NB4 (cell line): ENCODE measurements around the gene HCLS1.

Source experiments
- DNase-seq: peaks from one replicate; pipeline ENCODE4 v3.0.0; 2010; ENCODE audit warnings: low read depth
- H3K4me3 ChIP-seq: one replicate; pipeline ENCODE4 v1.5.1; 2011; ENCODE audit warnings: mild to moderate bottlenecking, low read depth, low read length, moderate library complexity
- MYC ChIP-seq: IDR thresholded peaks from 2 replicates; pipeline ENCODE4 v1.6.1; 2011; ENCODE audit warnings: low read depth, low read length
- POLR2A ChIP-seq: IDR thresholded peaks from 2 replicates; pipeline ENCODE4 v1.6.1; 2011; ENCODE audit warnings: mild to moderate bottlenecking; ENCODE audit not compliant: insufficient read length; ENCODE audit errors: extremely low read depth
- TF ChIP-seq, protein P1 (sequence below): IDR thresholded peaks from 2 replicates; pipeline ENCODE4 v1.6.1; 2011; ENCODE audit warnings: low read depth, low read length
- TF ChIP-seq, protein P2 (sequence below): IDR thresholded peaks from one replicate; pipeline ENCODE4 v1.5.1; 2012; ENCODE audit warnings: low read depth, low read length

HCLS1 gene, protein sequence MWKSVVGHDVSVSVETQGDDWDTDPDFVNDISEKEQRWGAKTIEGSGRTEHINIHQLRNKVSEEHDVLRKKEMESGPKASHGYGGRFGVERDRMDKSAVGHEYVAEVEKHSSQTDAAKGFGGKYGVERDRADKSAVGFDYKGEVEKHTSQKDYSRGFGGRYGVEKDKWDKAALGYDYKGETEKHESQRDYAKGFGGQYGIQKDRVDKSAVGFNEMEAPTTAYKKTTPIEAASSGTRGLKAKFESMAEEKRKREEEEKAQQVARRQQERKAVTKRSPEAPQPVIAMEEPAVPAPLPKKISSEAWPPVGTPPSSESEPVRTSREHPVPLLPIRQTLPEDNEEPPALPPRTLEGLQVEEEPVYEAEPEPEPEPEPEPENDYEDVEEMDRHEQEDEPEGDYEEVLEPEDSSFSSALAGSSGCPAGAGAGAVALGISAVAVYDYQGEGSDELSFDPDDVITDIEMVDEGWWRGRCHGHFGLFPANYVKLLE

DNA sequence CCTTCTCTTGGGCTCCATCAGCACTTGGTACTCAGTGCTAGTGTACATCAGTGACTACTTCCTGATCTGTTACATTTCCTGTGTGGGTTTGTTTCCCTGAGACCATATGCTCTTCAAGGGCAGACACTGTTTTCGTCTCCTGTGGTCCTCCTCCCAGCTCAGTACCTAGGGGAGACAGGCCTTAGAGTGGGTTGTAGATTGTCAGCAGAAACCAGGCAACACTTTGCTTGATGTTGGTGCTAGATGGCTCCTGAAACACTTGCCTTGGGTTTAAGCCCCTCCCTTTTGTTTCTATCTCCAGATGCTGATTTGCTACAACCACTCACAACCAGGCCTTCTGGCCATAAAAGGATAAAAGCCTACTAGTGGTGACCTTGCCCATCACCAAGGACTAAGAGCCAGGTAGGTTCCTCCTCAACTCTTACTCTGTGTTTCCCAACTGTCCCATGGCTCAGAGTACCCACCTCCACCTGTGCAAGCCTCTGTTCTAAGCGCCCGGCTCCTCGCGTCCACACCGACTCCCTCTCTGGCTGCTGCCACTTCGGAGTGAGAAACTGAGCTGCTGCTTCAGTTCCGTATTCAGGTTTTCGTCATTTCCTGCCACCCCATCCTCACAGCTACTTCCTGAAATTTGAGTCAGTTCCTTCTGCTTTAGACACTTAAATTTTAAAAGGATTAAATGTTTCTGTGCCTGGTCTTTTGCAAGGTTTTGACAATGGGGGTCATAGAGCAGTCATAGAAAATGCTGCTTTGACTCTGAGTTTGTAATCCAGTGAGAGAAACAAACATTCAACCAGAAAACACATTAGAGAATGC, at the start of gene HCLS1:
TSS of gene HCLS1 (minus strand) at position 548 of the 816 bp plus-strand sequence. CDS start 2,556 bp downstream, outside the sequence.
- peak; percentile 89 for DNase-seq
- peak within 1 kb of the TSS; percentile 75 for H3K4me3 ChIP-seq
- TF ChIP-seq POLR2A (peak; percentile 96), MYC (peak; percentile 65; the same call in 1 of the 2 replicates)
- TF ChIP-seq, protein P1, sequence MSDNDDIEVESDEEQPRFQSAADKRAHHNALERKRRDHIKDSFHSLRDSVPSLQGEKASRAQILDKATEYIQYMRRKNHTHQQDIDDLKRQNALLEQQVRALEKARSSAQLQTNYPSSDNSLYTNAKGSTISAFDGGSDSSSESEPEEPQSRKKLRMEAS, result peak; percentile 43; the same call in 1 of the 2 replicates
- TF ChIP-seq, protein P2, sequence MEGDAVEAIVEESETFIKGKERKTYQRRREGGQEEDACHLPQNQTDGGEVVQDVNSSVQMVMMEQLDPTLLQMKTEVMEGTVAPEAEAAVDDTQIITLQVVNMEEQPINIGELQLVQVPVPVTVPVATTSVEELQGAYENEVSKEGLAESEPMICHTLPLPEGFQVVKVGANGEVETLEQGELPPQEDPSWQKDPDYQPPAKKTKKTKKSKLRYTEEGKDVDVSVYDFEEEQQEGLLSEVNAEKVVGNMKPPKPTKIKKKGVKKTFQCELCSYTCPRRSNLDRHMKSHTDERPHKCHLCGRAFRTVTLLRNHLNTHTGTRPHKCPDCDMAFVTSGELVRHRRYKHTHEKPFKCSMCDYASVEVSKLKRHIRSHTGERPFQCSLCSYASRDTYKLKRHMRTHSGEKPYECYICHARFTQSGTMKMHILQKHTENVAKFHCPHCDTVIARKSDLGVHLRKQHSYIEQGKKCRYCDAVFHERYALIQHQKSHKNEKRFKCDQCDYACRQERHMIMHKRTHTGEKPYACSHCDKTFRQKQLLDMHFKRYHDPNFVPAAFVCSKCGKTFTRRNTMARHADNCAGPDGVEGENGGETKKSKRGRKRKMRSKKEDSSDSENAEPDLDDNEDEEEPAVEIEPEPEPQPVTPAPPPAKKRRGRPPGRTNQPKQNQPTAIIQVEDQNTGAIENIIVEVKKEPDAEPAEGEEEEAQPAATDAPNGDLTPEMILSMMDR, result no peak

DNA sequence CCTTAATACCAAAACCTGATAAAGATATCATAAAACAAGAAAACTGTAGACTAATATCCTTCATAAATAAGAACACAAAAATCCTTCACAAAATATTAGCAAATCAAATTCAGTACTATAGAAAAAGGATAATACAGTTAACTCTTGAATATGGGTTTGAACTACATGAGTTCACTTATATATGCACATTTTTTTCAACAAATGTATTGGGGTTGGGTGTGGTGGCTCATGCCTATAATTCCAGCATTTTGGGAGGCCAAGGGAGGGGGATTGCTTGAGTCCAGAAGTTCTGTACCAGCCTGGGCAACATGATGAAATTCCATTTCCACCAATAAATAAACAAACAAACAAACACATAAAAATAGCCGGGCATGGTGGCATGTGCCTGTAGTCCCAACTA, 49.6 kb upstream of the HCLS1 start:
- H3K4me3 ChIP-seq, result no peak overlapping the region
- TF ChIP-seq MYC, result no peak
- TF ChIP-seq POLR2A, result no peak
- TF ChIP-seq, protein P1, result no peak
- TF ChIP-seq, protein P2, result no peak
- no peak for DNase-seq

DNA sequence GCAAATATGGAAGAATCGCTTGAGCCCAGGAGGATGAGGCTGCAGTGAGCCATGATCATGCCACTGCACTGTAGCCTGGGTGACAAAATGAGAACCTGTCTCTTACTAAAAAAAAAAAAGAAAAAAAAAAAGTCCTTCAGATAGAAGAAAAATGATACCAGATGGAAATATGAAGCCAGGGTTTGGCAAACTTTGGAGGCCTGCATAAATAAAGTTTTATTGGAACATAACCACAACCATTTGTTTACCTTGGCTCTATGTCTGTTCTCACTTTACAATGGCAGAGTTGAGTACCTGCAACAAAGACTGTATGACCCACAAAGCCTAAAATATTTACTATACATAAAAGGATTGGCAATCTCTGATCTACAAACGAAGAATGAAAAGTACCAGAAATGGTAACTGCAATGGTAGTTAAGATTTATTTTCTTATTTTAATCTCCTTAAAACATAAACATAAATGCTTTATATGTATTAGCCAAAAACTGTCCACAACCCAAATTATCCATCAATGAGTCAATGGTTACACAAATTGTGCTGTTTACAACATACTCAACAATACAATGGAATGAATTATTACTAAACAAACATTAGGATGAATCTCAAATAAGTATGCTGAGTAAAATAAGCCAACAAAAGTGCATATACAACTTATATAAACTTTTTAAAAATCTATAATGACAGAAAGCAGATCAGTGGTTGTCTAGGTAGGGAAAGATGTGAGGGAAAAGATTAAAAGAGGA, 47.0 kb upstream of the HCLS1 start:
- H3K4me3 ChIP-seq, result no peak overlapping the region
- DNase-seq, result no peak
- TF ChIP-seq POLR2A, result no peak
- TF ChIP-seq, protein P2, result no peak
- TF ChIP-seq MYC, result no peak
- TF ChIP-seq, protein P1, result no peak

DNA sequence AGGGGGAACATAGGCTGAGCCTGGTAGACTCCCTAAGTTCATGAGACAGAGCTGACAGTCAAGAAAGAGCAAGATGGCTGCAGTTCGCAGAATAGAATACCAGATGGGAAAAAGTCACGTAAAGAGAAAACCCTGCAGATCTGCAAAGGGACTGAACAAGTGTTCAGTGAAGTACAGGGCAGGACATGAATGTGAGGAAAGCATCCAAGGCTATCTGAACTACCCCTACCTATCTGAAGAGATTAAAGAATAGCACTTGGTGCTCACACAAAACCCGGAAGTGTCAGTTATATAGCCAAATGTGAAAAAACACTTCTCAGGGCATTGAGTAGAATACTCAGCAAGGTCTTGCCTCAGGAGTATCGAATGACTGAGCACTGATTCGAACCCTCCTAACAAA, 44.8 kb upstream of the HCLS1 start:
- no peak for DNase-seq
- no peak overlapping the region for H3K4me3 ChIP-seq
- no peak for TF ChIP-seq POLR2A

DNA sequence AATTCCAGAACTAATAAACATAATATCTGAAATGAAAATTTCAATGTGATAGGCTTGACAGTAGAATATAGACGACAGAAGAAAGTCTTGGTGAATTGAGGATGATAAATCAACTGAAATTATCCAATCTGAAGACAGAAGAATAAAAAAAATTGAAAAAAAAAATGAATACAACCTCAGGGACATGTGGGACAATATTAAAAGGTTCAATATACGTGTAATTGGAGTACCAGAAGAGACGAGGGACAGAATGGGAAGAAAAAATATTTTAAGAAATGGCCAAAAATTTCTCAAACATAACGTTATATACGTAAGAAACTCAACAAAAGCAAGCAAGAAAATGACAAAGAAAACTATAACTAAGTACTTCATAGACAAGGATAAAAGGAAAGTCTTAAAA, 43.3 kb upstream of the HCLS1 start:
- no peak for DNase-seq
- TF ChIP-seq, protein P2, result no peak
- no peak for TF ChIP-seq MYC
- TF ChIP-seq, protein P1, result no peak
- H3K4me3 ChIP-seq, result no peak overlapping the region
